Smooth muscle cell of the umbilical artery (primary cell): ENCODE measurements around the gene DMTF1. TPM values are rescaled to one million over a fixed set of nuclear protein-coding genes. Genes with fewer than 3 reads are reported as not detected.

Source experiments
- total RNA-seq: library from RNA; depleted of rRNA; stranded (reverse); fragments of >200 nt; gene quantifications from 2 replicates; pipeline ENCODE4 v1.2.3, GENCODE V29; 2014

The DMTF1 gene, protein sequence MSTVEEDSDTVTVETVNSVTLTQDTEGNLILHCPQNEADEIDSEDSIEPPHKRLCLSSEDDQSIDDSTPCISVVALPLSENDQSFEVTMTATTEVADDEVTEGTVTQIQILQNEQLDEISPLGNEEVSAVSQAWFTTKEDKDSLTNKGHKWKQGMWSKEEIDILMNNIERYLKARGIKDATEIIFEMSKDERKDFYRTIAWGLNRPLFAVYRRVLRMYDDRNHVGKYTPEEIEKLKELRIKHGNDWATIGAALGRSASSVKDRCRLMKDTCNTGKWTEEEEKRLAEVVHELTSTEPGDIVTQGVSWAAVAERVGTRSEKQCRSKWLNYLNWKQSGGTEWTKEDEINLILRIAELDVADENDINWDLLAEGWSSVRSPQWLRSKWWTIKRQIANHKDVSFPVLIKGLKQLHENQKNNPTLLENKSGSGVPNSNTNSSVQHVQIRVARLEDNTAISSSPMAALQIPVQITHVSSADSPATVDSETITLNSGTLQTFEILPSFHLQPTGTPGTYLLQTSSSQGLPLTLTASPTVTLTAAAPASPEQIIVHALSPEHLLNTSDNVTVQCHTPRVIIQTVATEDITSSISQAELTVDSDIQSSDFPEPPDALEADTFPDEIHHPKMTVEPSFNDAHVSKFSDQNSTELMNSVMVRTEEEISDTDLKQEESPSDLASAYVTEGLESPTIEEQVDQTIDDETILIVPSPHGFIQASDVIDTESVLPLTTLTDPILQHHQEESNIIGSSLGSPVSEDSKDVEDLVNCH
- 78.1 and 106 TPM in 2 replicates for total RNA-seq

GRCh38 chr7:87152112-87152896, at the start of gene DMTF1:
TSS of gene DMTF1 (plus strand) at chr7:87152453. CDS start at chr7:87164942, 12,489 bp downstream.

GRCh38 chr7:87219545-87220025, 67.3 kb downstream of the DMTF1 start, which contains the start of gene TMEM243:
TSS of gene TMEM243 (minus strand) at chr7:87219732. CDS start at chr7:87219503, 229 bp downstream.

Other genes starting within 250 kb of the DMTF1 start
- gene ELAPOR2, start 92.8 kb upstream of the DMTF1 start, total RNA-seq, result 1.8 and 8.9 TPM in 2 replicates
- 30.9 and 35.0 TPM in 2 replicates for gene TMEM243, start 67.3 kb downstream of the DMTF1 start, total RNA-seq
- gene CROT, start 193.2 kb downstream of the DMTF1 start, total RNA-seq, result 15.3 and 30.9 TPM in 2 replicates